Large intestine (tissue), 3 donors: ENCODE data around the gene LIMCH1. TPM values are rescaled to one million over a fixed set of nuclear protein-coding genes. Genes with fewer than 3 reads are reported as not detected.

ENCODE experiments used
- DNase-seq, 2 donors: peaks; one replicate each; pipeline versions ENCODE4 v3.0.0 to v3.0.0-alpha.2; 2013
- H3K27ac ChIP-seq: one replicate; pipeline ENCODE4 v1.5.1; 2013; ENCODE audit warnings: low read length
- H3K27me3 ChIP-seq: 2 replicates; pipeline ENCODE4 v1.6.1; 2013; ENCODE audit warnings: low read length; ENCODE audit not compliant: control insufficient read depth, insufficient read depth
- H3K36me3 ChIP-seq: 2 replicates; pipeline ENCODE4 v1.6.1; 2013; ENCODE audit warnings: low read length; ENCODE audit not compliant: control insufficient read depth, insufficient read depth
- H3K4me1 ChIP-seq: one replicate; pipeline ENCODE4 v1.6.1; 2013; ENCODE audit warnings: low read length; ENCODE audit not compliant: control insufficient read depth, insufficient read depth
- H3K4me3 ChIP-seq: one replicate; pipeline ENCODE4 v1.5.1; 2013; ENCODE audit warnings: low read length
- H3K9me3 ChIP-seq: one replicate; pipeline ENCODE4 v1.6.1; 2013; ENCODE audit warnings: mild to moderate bottlenecking, low read depth, low read length, moderate library complexity; ENCODE audit not compliant: control insufficient read depth
- WGBS: methylation state at CpG from one replicate; pipeline ENCODE4 v1.1.5; 2013; ENCODE audit warnings: low lambda C conversion rate; ENCODE audit not compliant: insufficient coverage; 5-methylcytosine and 5-hydroxymethylcytosine counted together
- polyA plus RNA-seq: library from polyadenylated mRNA; unstranded; fragments of 120-200 nt; gene quantifications from one replicate; pipeline ENCODE4 v1.2.1, GENCODE V29; 2013

The LIMCH1 gene
- polyA plus RNA-seq, 1 donor = 18.6 TPM

DNA sequence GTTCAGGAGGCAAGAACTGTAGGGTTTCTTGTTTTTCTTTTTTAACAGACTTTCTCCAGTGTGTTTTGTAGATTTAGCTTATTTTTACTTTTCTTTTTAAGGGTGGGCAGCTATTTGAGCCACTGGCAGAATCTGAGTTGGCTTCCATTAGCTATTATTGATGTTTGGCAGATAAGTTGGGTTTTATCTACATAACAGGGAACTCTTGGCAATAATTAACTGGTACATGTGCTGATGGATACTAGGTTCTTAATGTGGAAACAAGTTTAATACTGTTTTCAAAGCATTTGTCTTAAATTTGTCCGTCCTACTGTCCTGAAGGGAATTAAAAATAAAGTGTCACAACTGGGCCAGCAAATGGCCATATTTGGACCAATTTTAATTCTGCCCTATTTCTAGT, 130.1 kb downstream of the LIMCH1 start:
- no peaks in the 10 kb centered on the region for H3K9me3 ChIP-seq
- no peak overlapping the region for H3K4me3 ChIP-seq
- H3K27ac ChIP-seq = no peak overlapping the region
- no peaks in the 10 kb centered on the region for H3K4me1 ChIP-seq
- H3K27me3 ChIP-seq = no peaks in the 10 kb centered on the region
- DNase-seq = no peak
- no peaks in the 10 kb centered on the region for H3K36me3 ChIP-seq
- WGBS = no CpG with 5 or more reads among the region's 1 CpG

DNA sequence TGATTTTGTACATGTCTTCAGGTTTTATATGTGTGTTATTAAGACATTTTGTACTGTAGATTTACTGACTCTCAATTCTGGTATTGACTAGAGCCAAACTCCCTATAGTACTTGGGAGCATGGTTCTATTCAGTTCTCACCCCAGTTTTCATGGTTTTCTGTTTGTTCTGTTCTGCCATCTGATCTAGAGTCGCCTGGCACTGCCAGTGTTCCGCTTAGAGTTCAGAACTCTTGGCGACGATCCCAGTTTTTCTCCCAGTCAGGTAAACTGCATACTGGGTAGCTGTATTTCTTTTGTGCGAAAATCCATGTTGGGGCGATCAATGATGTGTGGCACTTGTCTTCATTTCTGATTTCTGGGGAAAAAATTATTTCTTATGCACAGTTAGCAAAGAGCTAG, 132.6 kb downstream of the LIMCH1 start:
- WGBS = 100% methylated on average over 2 of the region's 6 CpGs
- DNase-seq = no peak
- no peaks in the 10 kb centered on the region for H3K4me1 ChIP-seq
- H3K27me3 ChIP-seq = no peaks in the 10 kb centered on the region
- H3K36me3 ChIP-seq = no peaks in the 10 kb centered on the region
- H3K4me3 ChIP-seq = no peak overlapping the region
- H3K9me3 ChIP-seq = no peaks in the 10 kb centered on the region
- H3K27ac ChIP-seq = no peak overlapping the region

DNA sequence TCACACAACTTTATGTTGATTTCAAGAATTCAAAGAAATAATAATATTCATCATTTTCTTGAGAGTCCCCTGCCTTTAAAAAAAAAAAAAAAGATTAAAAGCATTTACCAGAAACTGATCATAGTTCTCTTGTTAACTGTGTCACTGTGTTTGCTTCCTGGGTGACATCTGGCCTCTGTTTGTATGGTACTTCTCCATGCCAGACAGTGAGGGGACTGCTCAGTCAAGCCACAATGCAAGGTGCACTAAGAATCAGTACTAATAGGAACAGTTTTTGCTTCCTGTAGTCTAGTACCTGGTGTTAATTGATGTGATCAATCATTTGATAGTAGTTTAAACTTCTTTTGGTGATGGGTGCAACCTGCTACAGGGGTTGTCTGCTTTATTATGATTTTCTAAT, 133.0 kb downstream of the LIMCH1 start:
- Histone ChIP-seq H3K4me3 (no peak overlapping the region), H3K27ac (no peak overlapping the region), H3K36me3 (no peaks in the 10 kb centered on the region), H3K27me3 (no peaks in the 10 kb centered on the region), H3K9me3 (no peaks in the 10 kb centered on the region), H3K4me1 (no peaks in the 10 kb centered on the region)
- no peak for DNase-seq

DNA sequence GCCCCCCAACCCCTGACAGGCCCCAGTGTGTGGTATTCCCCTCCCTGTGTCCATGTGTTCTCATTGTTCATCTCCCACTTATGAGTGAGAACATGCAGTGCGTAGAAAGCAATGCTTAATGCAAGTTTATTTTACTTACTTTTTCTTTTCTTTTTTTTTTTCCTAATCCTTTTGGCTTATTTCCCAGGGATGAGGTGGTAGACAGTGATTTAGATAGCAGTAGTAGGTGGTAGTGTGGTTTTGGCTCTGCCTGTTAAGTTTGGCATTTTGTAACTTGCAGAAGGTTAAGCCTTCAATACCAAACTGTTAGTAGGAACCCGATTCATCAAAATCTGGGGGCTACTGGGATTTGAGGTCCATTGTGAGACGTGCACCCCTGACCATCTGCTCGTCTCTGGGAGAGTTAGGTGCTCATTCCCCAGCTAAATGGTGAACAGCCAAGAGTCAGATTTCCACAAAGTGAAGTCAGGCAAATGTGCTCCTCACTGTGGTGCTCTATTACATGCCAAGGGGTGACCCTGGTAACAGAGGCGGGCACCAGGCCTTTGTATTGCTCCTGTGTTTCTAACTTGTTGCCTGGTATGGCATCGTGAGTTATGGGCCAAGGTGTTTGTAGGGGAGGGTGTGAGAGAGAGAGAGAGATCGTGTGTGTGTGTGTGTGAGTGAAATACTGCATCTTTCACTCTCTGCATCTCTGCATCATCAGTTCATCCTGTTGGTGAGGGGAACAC, 140.3 kb downstream of the LIMCH1 start:
- Histone ChIP-seq H3K4me1 (no peaks in the 10 kb centered on the region), H3K9me3 (no peaks in the 10 kb centered on the region), H3K27ac (no peak overlapping the region), H3K4me3 (no peak overlapping the region), H3K27me3 (no peaks in the 10 kb centered on the region), H3K36me3 (peaks cover 5% of the 10 kb centered on the region)
- no peak for DNase-seq
- WGBS = 100% methylated on average over 1 of the region's 7 CpGs

DNA sequence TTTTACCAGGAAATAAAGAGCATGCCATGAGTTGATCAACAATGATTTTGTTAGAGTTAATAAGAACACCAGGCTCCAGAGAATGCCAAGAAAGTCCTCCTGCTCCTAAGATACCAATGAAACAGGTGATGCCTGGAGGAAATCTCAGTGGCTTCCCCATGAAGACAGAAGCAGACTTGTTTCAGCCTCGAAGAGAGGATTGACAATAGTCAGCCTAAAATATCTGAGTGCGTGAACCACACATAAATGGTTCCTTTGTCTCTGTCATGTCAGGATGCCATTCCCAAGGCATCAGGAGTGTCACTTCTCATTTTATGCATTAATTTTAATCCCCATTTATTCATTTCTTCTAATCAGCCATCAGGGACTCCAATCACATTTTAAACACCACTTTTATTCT, 141.0 kb downstream of the LIMCH1 start:
- no peaks in the 10 kb centered on the region for H3K9me3 ChIP-seq
- H3K4me3 ChIP-seq = no peak overlapping the region
- peaks cover 5% of the 10 kb centered on the region for H3K36me3 ChIP-seq
- no peak for DNase-seq
- no peak overlapping the region for H3K27ac ChIP-seq
- no peaks in the 10 kb centered on the region for H3K4me1 ChIP-seq
- no peaks in the 10 kb centered on the region for H3K27me3 ChIP-seq
- WGBS = 100% methylated on average over 1 of the region's 2 CpGs

DNA sequence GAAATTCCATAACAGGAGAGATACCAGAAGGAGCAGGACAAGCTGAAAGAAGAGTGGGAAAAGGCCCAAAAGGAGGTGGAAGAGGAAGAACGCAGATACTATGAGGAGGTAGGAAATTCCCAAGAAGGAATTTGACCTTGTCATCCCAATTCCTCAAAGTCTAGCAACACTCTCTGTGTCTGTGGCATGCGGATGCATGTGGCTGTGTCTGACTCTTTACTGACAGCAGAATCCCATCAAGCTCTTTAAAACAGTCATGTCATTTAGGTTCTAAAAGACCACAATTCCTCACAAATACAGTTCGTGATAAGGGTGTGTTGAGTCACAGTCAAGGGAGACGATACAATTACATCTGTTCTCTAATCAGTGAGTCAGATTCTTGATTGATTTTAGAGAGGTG, 142.0 kb downstream of the LIMCH1 start:
- H3K27ac ChIP-seq = no peak overlapping the region
- H3K4me3 ChIP-seq = no peak overlapping the region
- no peaks in the 10 kb centered on the region for H3K27me3 ChIP-seq
- H3K4me1 ChIP-seq = no peaks in the 10 kb centered on the region
- DNase-seq = no peak
- H3K36me3 ChIP-seq = peaks cover 5% of the 10 kb centered on the region
- WGBS = no CpG with 5 or more reads among the region's 4 CpGs
- no peaks in the 10 kb centered on the region for H3K9me3 ChIP-seq

DNA sequence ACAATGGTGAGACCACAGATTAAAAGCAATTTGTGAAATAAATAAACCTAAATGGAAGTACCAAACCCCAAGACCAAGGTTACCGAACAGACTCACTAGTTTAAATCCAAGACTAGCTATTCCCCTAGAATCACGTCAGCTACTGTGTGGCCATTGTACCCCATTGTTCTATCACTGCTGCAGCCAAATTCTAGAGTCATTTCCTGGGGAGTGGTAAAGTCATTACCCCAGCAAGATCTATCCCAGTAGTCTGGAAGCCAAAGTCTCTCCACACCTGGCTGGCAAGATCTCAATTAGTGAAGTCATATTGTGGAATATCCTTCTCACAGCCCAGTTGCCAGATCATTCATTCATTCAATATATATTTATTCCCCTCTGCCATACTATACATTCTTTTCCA, 143.1 kb downstream of the LIMCH1 start:
- Histone ChIP-seq H3K9me3 (no peaks in the 10 kb centered on the region), H3K27ac (no peak overlapping the region), H3K36me3 (peaks cover 5% of the 10 kb centered on the region), H3K27me3 (no peaks in the 10 kb centered on the region), H3K4me1 (no peaks in the 10 kb centered on the region), H3K4me3 (no peak overlapping the region)
- no CpG with 5 or more reads among the region's 2 CpGs for WGBS
- DNase-seq = no peak

DNA sequence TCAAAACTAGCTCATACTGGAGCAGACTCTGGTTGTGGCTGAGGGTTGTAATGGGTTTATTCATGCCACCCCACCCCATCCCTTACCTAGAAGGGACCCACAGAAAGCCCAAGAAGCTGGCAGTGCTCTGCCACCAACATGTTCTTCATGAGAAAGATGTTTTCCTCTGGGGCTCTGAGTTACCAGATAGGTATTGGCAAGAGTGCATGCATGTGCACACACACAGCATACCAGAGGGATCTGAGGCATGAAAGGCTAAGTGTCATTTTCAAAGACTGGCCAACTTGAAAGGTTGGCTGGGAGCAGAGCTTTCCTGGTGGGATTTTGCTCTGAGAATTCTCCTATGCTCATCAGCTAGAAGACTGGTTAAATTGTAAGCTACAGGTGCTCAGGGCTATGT, 145.4 kb downstream of the LIMCH1 start:
- DNase-seq = no peak
- peaks cover 3% of the 10 kb centered on the region for H3K36me3 ChIP-seq
- H3K27ac ChIP-seq = no peak overlapping the region
- H3K9me3 ChIP-seq = no peaks in the 10 kb centered on the region
- no peaks in the 10 kb centered on the region for H3K4me1 ChIP-seq
- no peaks in the 10 kb centered on the region for H3K27me3 ChIP-seq
- H3K4me3 ChIP-seq = no peak overlapping the region

DNA sequence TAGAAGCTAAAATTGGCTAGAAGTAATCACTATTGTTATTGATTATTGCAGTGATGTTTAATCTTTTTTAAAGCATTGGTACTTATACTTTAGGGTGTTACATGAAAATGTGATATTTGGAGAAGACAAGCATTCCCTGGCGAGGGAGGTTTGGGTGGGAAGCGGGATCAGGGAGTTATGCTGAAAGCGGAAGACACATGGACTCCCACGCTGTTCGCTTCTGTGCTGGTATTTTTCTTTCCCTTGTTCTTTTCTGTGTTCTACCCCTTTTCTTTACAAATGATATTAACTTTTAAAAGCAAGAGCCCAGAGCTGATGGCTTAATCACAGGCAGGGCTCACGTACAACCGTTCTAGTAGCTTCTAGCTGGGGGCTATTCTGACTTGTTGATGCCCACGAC, 148.9 kb downstream of the LIMCH1 start:
- H3K4me1 ChIP-seq = no peaks in the 10 kb centered on the region
- H3K36me3 ChIP-seq = no peaks in the 10 kb centered on the region
- H3K9me3 ChIP-seq = no peaks in the 10 kb centered on the region
- 86% methylated on average over 4 of the region's 8 CpGs for WGBS
- H3K4me3 ChIP-seq = no peak overlapping the region
- H3K27ac ChIP-seq = no peak overlapping the region
- no peak for DNase-seq
- no peaks in the 10 kb centered on the region for H3K27me3 ChIP-seq

DNA sequence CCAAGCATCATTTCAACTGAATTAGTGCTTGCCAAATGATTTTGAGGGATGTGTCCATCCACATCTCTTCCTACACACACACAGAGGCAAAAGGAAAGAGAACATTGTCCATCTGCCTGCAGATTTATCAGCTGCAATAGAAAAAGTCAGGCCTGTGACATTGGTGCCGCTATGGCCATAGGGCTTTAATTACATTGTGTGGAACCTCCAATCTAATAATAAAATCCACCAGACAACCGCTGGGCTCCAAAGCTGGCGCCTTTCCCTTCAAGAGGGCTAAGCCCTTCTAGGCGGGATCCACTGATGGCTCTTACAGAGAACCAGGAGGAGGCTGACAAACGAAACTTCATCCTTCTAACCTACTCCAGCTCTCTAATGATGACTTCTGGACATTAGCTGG, 150.0 kb downstream of the LIMCH1 start:
- no CpG with 5 or more reads among the region's 5 CpGs for WGBS
- H3K36me3 ChIP-seq = no peaks in the 10 kb centered on the region

DNA sequence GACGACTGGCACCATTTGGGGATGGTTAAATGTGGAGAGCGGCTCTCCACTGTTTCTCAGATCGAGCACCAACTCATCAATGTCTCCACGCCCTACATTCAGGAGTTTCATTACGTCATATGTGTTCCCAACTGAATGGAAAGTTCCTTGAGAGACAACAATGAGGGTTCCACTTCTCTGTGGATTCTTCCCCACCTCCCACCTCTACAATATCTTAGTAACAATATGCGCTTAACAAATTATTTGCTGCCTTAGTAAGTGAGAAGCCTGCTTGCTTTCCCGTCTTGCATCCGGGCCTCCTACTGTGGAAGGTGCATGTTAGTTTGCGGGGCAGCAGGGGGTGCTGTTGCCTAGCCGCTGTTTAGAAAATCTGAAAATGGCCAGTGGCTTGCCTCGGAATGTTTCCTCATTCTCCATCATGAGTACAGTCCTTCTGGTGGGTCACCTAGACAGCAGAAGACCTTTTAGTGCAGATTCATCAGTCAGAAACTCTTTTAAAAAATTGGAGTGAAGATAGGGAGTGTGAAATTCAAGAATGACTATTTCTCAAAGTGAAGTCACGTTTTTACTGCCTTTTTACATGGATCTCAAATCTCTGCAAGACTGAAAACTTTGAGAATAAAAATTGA, 154.9 kb downstream of the LIMCH1 start:
- no peak overlapping the region for H3K27ac ChIP-seq
- no peaks in the 10 kb centered on the region for H3K36me3 ChIP-seq
- H3K4me3 ChIP-seq = no peak overlapping the region
- no peaks in the 10 kb centered on the region for H3K9me3 ChIP-seq
- peak; percentile 37 to 44 for DNase-seq
- H3K27me3 ChIP-seq = no peaks in the 10 kb centered on the region
- H3K4me1 ChIP-seq = no peaks in the 10 kb centered on the region
- WGBS = 56% methylated on average over 2 of the region's 12 CpGs

More for the DNA sequence above, 150.0 kb downstream of the LIMCH1 start:
- H3K4me1 ChIP-seq = no peaks in the 10 kb centered on the region
- no peaks in the 10 kb centered on the region for H3K9me3 ChIP-seq
- H3K27ac ChIP-seq = no peak overlapping the region
- no peaks in the 10 kb centered on the region for H3K27me3 ChIP-seq
- DNase-seq = no peak
- no peak overlapping the region for H3K4me3 ChIP-seq
